Mammary epithelial cell (primary cell): Measurements from ENCODE around the gene AP2S1.
"Not testable (repeated sequence)": the region's sequence is repeated elsewhere in the genome, so short reads cannot be mapped to it uniquely, and the experiment has no call there.

ENCODE experiments used
- EZH2 ChIP-seq: IDR thresholded peaks from 2 replicates; pipeline ENCODE4 v1.6.1; 2012; ENCODE audit warnings: low read length, inconsistent platforms, borderline replicate concordance
- TF ChIP-seq, protein P1 (sequence below), 2 donors: IDR thresholded peaks in 1 of 2; conservative IDR thresholded peaks in 1 of 2; 2 replicates each; pipeline ENCODE4 v1.5.1; 2011 to 2012; ENCODE audit warnings: inconsistent platforms in 2 of 2, low read length in 2 of 2, mild to moderate bottlenecking in 2 of 2, control low read depth in 1 of 2, low read depth in 1 of 2; ENCODE audit not compliant: insufficient read depth in 1 of 2; ENCODE audit errors: extremely low read depth in 1 of 2

DNA sequence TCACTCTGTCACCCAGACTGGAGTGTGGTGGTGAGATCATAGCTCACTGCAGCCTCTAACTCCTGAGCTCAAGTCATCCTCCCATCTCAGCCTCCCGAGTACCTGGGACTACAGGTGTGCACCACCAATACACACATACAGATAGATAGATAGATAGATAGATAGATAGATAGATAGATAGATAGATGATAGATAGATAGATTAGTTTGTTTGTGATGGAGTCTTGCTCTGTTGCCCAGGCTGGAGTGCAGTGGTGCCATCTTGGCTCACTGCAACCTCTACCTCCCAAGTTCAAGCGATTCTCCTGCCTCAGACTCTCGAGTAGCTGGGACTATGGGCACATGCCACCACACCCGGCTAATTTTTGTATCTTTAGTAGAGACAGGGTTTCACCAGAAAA, 46.2 kb downstream of the AP2S1 start:
- TF ChIP-seq EZH2, result not testable (repeated sequence)
- TF ChIP-seq, protein P1, sequence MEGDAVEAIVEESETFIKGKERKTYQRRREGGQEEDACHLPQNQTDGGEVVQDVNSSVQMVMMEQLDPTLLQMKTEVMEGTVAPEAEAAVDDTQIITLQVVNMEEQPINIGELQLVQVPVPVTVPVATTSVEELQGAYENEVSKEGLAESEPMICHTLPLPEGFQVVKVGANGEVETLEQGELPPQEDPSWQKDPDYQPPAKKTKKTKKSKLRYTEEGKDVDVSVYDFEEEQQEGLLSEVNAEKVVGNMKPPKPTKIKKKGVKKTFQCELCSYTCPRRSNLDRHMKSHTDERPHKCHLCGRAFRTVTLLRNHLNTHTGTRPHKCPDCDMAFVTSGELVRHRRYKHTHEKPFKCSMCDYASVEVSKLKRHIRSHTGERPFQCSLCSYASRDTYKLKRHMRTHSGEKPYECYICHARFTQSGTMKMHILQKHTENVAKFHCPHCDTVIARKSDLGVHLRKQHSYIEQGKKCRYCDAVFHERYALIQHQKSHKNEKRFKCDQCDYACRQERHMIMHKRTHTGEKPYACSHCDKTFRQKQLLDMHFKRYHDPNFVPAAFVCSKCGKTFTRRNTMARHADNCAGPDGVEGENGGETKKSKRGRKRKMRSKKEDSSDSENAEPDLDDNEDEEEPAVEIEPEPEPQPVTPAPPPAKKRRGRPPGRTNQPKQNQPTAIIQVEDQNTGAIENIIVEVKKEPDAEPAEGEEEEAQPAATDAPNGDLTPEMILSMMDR (conservative IDR thresholded peaks at IDR 0.05 in 1 of 2, IDR thresholded peaks at IDR 0.05 in 1 of 2; ENCODE audit: extremely low read depth in 1 of 2, insufficient read depth in 1 of 2, low read depth in 1 of 2, low read length in 2 of 2), result not testable (repeated sequence)
